Placental epithelial cell (primary cell): Measurements from ENCODE around the gene FAAH2. TPM values are rescaled to one million over a fixed set of nuclear protein-coding genes. Genes with fewer than 3 reads are reported as not detected.

Experiments
- total RNA-seq: library from RNA; depleted of rRNA; stranded (reverse); fragments of >200 nt; gene quantifications from 2 replicates; pipeline ENCODE4 v1.2.3, GENCODE V29; 2012

The FAAH2 gene
- under 0.01 and 0.11 TPM in 2 replicates for total RNA-seq

GRCh38 chrX:57286507-57287251 lies at the start of gene FAAH2:
Gene FAAH2, plus strand, starts transcription at chrX:57286706. Its CDS starts 120 bp downstream, at chrX:57286826.

Other genes starting within 250 kb of the FAAH2 start
- 6.1 and 8.6 TPM in 2 replicates for gene SPIN2B, start 165.2 kb upstream of the FAAH2 start, total RNA-seq
- gene SPIN2A, start 149.3 kb upstream of the FAAH2 start, total RNA-seq = 0.54 and 2.7 TPM in 2 replicates